Smooth muscle cell (in vitro differentiated cells): ENCODE data around the gene PIM2. TPM values are rescaled to one million over a fixed set of nuclear protein-coding genes. Genes with fewer than 3 reads are reported as not detected.
A peak's percentile ranks its signal among the peaks of the same experiment; 100 is the strongest.
"Not testable (repeated sequence)": the region's sequence is repeated elsewhere in the genome, so short reads cannot be mapped to it uniquely, and the experiment has no call there.

ENCODE experiments used
- DNase-seq: peaks from one replicate; lab custom pipeline; 2025; ENCODE audit not compliant: unreplicated experiment; lab: John Stamatoyannopoulos, UW
- H2AFZ ChIP-seq: fragments of 200-600 bp; sonication (generic); 2 replicates; pipeline ENCODE4 v1.6.0; 2016; ENCODE audit warnings: antibody characterized with exemption, low read depth, mild to moderate bottlenecking
- H3F3A ChIP-seq: fragments of 200-600 bp; sonication (generic); 2 replicates; pipeline ENCODE4 v1.6.0; 2017; ENCODE audit warnings: antibody characterized with exemption, low read depth
- H3K27ac ChIP-seq: fragments of 200-600 bp; sonication (generic); 2 replicates; pipeline ENCODE4 v1.5.1; 2016; ENCODE audit warnings: low read depth, mild to moderate bottlenecking
- H3K27me3 ChIP-seq: fragments of 200-600 bp; sonication (generic); 2 replicates; pipeline ENCODE4 v1.6.1; 2016; ENCODE audit warnings: low read depth, mild to moderate bottlenecking
- H3K36me3 ChIP-seq: fragments of 200-600 bp; sonication (generic); 2 replicates; pipeline ENCODE4 v1.5.1; 2016; ENCODE audit warnings: low read depth
- H3K4me1 ChIP-seq: fragments of 200-600 bp; sonication (generic); 2 replicates; pipeline ENCODE4 v1.5.1; 2016; ENCODE audit warnings: low read depth
- H3K4me2 ChIP-seq: fragments of 200-600 bp; sonication (generic); 2 replicates; pipeline ENCODE4 v1.6.0; 2016; ENCODE audit warnings: mild to moderate bottlenecking
- H3K4me3 ChIP-seq: fragments of 200-600 bp; sonication (generic); 2 replicates; pipeline ENCODE4 v1.5.1; 2016; ENCODE audit warnings: mild to moderate bottlenecking
- H3K79me2 ChIP-seq: fragments of 200-600 bp; sonication (generic); 2 replicates; pipeline ENCODE4 v1.6.0; 2016; ENCODE audit warnings: low read depth, mild to moderate bottlenecking
- H3K9ac ChIP-seq: fragments of 200-600 bp; sonication (generic); 2 replicates; pipeline ENCODE4 v1.6.0; 2016; ENCODE audit warnings: low read depth
- H3K9me3 ChIP-seq: fragments of 200-600 bp; sonication (generic); replicated peaks from 2 replicates; pipeline ENCODE4 v1.5.1; 2016; ENCODE audit warnings: low read depth
- H4K20me1 ChIP-seq: fragments of 200-600 bp; sonication (generic); 2 replicates; pipeline ENCODE4 v1.6.0; 2016; ENCODE audit warnings: low read depth
- CTCF ChIP-seq: fragments of 200-600 bp; sonication (generic); IDR thresholded peaks from 2 replicates; pipeline ENCODE4 v1.5.1; 2017; ENCODE audit warnings: borderline replicate concordance, mild to moderate bottlenecking, antibody characterized with exemption; ENCODE audit not compliant: insufficient read depth, poor library complexity, severe bottlenecking
- WGBS: methylation state at CpG from one replicate; pipeline ENCODE4 v1.1.7; 2016; ENCODE audit warnings: low lambda C conversion rate; 5-methylcytosine and 5-hydroxymethylcytosine counted together
- polyA plus RNA-seq: library from polyadenylated mRNA; unstranded; fragments of >200 nt; fragmentation: Nextera tagmentation; extraction: Ambion mirVana; gene quantifications from 2 replicates; pipeline ENCODE4 v1.2.1, GENCODE V29; 2016
- total RNA-seq: library from RNA; depleted of rRNA; stranded (reverse); fragments of >200 nt; gene quantifications from 2 replicates; pipeline ENCODE4 v1.2.3, GENCODE V29; 2014

The PIM2 gene
- total and polyA plus RNA-seq, 2 experiments from 2014 or later, result 7.4 to 7.6 TPM

GRCh38 chrX:48891402-48892288 lies 27.2 kb downstream of the PIM2 start:
- DNase-seq, result peak; percentile 55
- H3K4me2 ChIP-seq, result peak overlapping the region; percentile 88
- TF ChIP-seq CTCF, result peak; percentile 39
- H3K27ac ChIP-seq, result no peak overlapping the region
- no peaks in the 10 kb centered on the region for H3K9me3 ChIP-seq
- H4K20me1 ChIP-seq, result peaks cover 3% of the 10 kb centered on the region
- H3K4me3 ChIP-seq, result peak overlapping the region; percentile 59
- no peaks in the 10 kb centered on the region for H3F3A ChIP-seq
- H3K4me1 ChIP-seq, result peaks cover 3% of the 10 kb centered on the region
- 42% methylated on average over 31 of the region's 68 CpGs for WGBS
- no peaks in the 10 kb centered on the region for H3K27me3 ChIP-seq
- H2AFZ ChIP-seq, result peak overlapping the region; percentile 69
- H3K9ac ChIP-seq, result no peak overlapping the region
- no peaks in the 10 kb centered on the region for H3K36me3 ChIP-seq
- no peaks in the 10 kb centered on the region for H3K79me2 ChIP-seq

GRCh38 chrX:48890934-48891401 lies 27.9 kb downstream of the PIM2 start:
- TF ChIP-seq CTCF, result no peak
- peak overlapping the region; percentile 69 for H2AFZ ChIP-seq
- H3K36me3 ChIP-seq, result no peaks in the 10 kb centered on the region
- H3K4me3 ChIP-seq, result peak overlapping the region; percentile 59
- 32% methylated on average over 24 of the region's 35 CpGs for WGBS
- no peaks in the 10 kb centered on the region for H3K27me3 ChIP-seq
- no peaks in the 10 kb centered on the region for H3K79me2 ChIP-seq
- no peak for DNase-seq
- H3K9ac ChIP-seq, result no peak overlapping the region
- no peaks in the 10 kb centered on the region for H3K4me1 ChIP-seq
- no peaks in the 10 kb centered on the region for H3K9me3 ChIP-seq
- peak overlapping the region; percentile 88 for H3K4me2 ChIP-seq
- H3F3A ChIP-seq, result no peaks in the 10 kb centered on the region
- H4K20me1 ChIP-seq, result no peaks in the 10 kb centered on the region
- H3K27ac ChIP-seq, result no peak overlapping the region

- H3K27ac ChIP-seq, result no peak overlapping the region
- 63% methylated on average over 10 of the region's 15 CpGs for WGBS
- no peaks in the 10 kb centered on the region for H3K79me2 ChIP-seq
- no peaks in the 10 kb centered on the region for H3K27me3 ChIP-seq
- no peaks in the 10 kb centered on the region for H3F3A ChIP-seq
- no peaks in the 10 kb centered on the region for H4K20me1 ChIP-seq
- no peak overlapping the region for H3K9ac ChIP-seq
- H3K36me3 ChIP-seq, result no peaks in the 10 kb centered on the region
- peak overlapping the region; percentile 88 for H3K4me2 ChIP-seq
- H3K4me1 ChIP-seq, result no peaks in the 10 kb centered on the region
- DNase-seq, result no peak
- peak overlapping the region; percentile 69 for H2AFZ ChIP-seq
- no peaks in the 10 kb centered on the region for H3K9me3 ChIP-seq
- no peak for TF ChIP-seq CTCF
- H3K4me3 ChIP-seq, result peak overlapping the region; percentile 59
Observed at GRCh38 chrX:48890296-48890925, 28.4 kb downstream of the PIM2 start.

GRCh38 chrX:48886586-48886985 lies 32.2 kb downstream of the PIM2 start:
- not testable (repeated sequence) for H3K9ac ChIP-seq, H3K4me1 ChIP-seq, H3K27me3 ChIP-seq, H3K4me2 ChIP-seq, H3K27ac ChIP-seq, H4K20me1 ChIP-seq, H3K4me3 ChIP-seq, H3F3A ChIP-seq, H2AFZ ChIP-seq, DNase-seq, H3K79me2 ChIP-seq, H3K9me3 ChIP-seq, H3K36me3 ChIP-seq
- WGBS, result 80% methylated on average over 5 of the region's 5 CpGs
